K562 (cell line): Measurements from ENCODE around the gene DND1. TPM values are rescaled to one million over a fixed set of nuclear protein-coding genes. Genes with fewer than 3 reads are reported as not detected.

ENCODE experiments used
- ARID1B ChIP-seq: fragments of 450-650 bp; IDR thresholded peaks from 2 replicates; pipeline ENCODE4 v1.6.1; 2016; ENCODE audit warnings: antibody characterized with exemption, mild to moderate bottlenecking, inconsistent platforms
- ATF6 ChIP-seq: sonication (generic); formaldehyde crosslinking; IDR thresholded peaks from 2 replicates; pipeline ENCODE4 v1.4.0; 2020; ENCODE audit warnings: mild to moderate bottlenecking, missing genetic modification reagents
- CBX8 ChIP-seq: fragments of 200-600 bp; sonication (generic); IDR thresholded peaks from 2 replicates; pipeline ENCODE4 v1.6.1; 2012; ENCODE audit warnings: borderline replicate concordance, mixed run types, low read depth, mild to moderate bottlenecking, moderate library complexity, mixed read lengths, low read length, control low read depth, inconsistent platforms; ENCODE audit not compliant: poor library complexity, severe bottlenecking; ENCODE audit errors: extremely low read depth
- EHMT2 ChIP-seq: fragments of 450-650 bp; IDR thresholded peaks from 2 replicates; pipeline ENCODE4 v1.6.1; 2018; ENCODE audit warnings: antibody characterized with exemption
- GATAD2B ChIP-seq: fragments of 450-650 bp; IDR thresholded peaks from 2 replicates; pipeline ENCODE4 v1.6.1; 2017; ENCODE audit warnings: mild to moderate bottlenecking, borderline replicate concordance
- MIER1 ChIP-seq: fragments of 450-650 bp; IDR thresholded peaks from 2 replicates; pipeline ENCODE4 v1.6.1; 2016; ENCODE audit warnings: antibody characterized with exemption, mild to moderate bottlenecking, low read depth
- PHB2 ChIP-seq: fragments of 450-650 bp; IDR thresholded peaks from 2 replicates; pipeline ENCODE4 v1.6.1; 2017; ENCODE audit warnings: low read depth
- SAFB ChIP-seq: fragments of 200-400 bp; formaldehyde crosslinking; IDR thresholded peaks from 2 replicates; pipeline ENCODE4 v1.6.1; 2017; ENCODE audit warnings: low read depth, low read length, borderline replicate concordance
- TAF15 ChIP-seq: fragments of 200-400 bp; formaldehyde crosslinking; IDR thresholded peaks from 2 replicates; pipeline ENCODE4 v1.6.1; 2017; ENCODE audit warnings: mild to moderate bottlenecking, low read depth, low read length, moderate library complexity
- TAF7 ChIP-seq: fragments of 450-650 bp; IDR thresholded peaks from 2 replicates; pipeline ENCODE4 v1.6.1; 2016; ENCODE audit warnings: missing genetic modification characterization, missing compliant biosample characterization
- TCF3 ChIP-seq: sonication (generic); formaldehyde crosslinking; IDR thresholded peaks from 2 replicates; pipeline ENCODE4 v1.4.0; 2020; ENCODE audit warnings: mild to moderate bottlenecking, missing genetic modification reagents
- THAP12 ChIP-seq: fragments of 250-450 bp; sonication (Bioruptor Pico); IDR thresholded peaks from 2 replicates; pipeline ENCODE4 v1.9.0; 2021; ENCODE audit warnings: mild to moderate bottlenecking, inconsistent platforms
- TOE1 ChIP-seq, 2 experiments: fragments of 450-650 bp in 1 of 2; sonication (generic) in 1 of 2; formaldehyde crosslinking in 1 of 2; IDR thresholded peaks; 2 replicates each; pipeline versions ENCODE4 v1.7.1 to v1.8.0; 2016 to 2022; ENCODE audit warnings: borderline replicate concordance in 2 of 2, mild to moderate bottlenecking in 2 of 2, antibody characterized with exemption in 1 of 2, inconsistent platforms in 1 of 2, low read depth in 1 of 2, missing genetic modification reagents in 1 of 2, moderate library complexity in 1 of 2
- UBTF ChIP-seq, 2 experiments: IDR thresholded peaks; 2 replicates each; pipeline ENCODE4 v1.6.1; 2012; ENCODE audit warnings: improper control_type of control experiment in 2 of 2, low read depth in 2 of 2, low read length in 2 of 2, borderline replicate concordance in 1 of 2
- ZBTB7A ChIP-seq: IDR thresholded peaks from 2 replicates; pipeline ENCODE4 v1.6.1; 2011; ENCODE audit warnings: low read depth, mild to moderate bottlenecking, low read length, moderate library complexity, borderline replicate concordance; ENCODE audit not compliant: control insufficient read depth
- polyA plus RNA-seq, 8 experiments: library from polyadenylated mRNA; depleted of rRNA in 4 of 8; stranded (reverse) in 5 of 8; unstranded in 3 of 8; fragments of >200 nt; fragmentation: Nextera tagmentation in 2 of 8; fragmentation: Illumina TruSeq in 1 of 8; extraction: Ambion mirVana in 2 of 8; extraction: Trizol in 1 of 8; gene quantifications; 2 replicates each; pipeline versions ENCODE4 v1.2.1 to v1.2.3, GENCODE V29; 2011 to 2014; ENCODE audit warnings: inconsistent platforms in 1 of 8, missing spikeins in 1 of 8
- total RNA-seq, 7 experiments: library from RNA; depleted of rRNA in 6 of 7; stranded (reverse); fragments of >200 nt in 6 of 7; fragmentation: Illumina TruSeq in 2 of 7; extraction: Trizol in 2 of 7; gene quantifications; 2 replicates each; pipeline versions ENCODE4 v1.2.1 to v1.2.3, GENCODE V29; 2011 to 2021; ENCODE audit warnings: low replicate concordance in 1 of 7
- TF ChIP-seq, protein P1 (sequence below): sonication (generic); formaldehyde crosslinking; IDR thresholded peaks from 2 replicates; pipeline ENCODE4 v1.8.1; 2023; ENCODE audit warnings: mild to moderate bottlenecking, missing genetic modification reagents, moderate library complexity

Gene DND1
- total and polyA plus RNA-seq, 9 of the 15 experiments (the other 6 are each of a cell fraction or from before 2014, with no cell fraction given) = 0.37 to 2.0 (median 0.90) TPM; not detected in 3

DNA sequence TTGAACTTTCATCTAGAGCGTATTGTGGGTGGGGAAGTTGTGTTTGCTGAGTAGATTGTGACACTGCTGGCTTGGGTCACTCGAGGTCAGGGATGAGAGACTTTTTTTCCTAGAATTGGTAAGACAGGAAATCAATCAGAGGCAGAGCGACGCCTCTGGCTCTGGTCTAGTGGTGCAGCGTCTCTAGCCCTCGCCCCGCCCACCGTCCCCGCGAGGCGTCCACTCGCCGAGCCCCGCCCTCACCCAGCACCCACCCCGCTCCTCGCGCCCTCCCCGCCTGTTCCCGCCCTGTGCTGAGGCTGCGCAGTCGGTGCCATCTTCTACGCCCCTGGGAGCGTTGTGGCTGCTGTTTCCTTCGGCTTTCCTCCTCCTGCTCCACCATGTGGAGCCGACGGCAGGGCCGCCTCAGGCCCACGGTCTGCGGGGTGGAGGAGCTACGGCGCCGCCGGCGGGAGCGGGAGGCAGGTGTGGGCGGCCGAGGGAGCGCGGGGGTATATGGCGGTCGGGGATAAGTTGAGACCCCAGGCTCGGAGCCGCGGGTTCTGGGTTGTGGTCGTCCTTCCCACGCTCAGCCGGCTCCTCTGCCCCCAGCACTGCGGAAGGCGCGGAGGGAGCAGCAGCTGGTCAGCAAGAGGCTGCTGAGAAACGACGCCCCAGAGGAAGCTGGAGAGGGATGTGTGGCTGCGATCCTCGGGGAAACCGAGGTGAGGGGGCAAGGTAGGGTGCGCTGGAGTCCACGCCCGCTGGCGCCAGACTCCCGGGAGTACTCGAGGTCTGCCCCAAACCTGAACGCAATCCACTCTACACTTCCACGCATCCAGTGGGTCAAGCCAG lies 34.0 kb downstream of the DND1 start, which contains the start of gene TMCO6 (continued):
- TF ChIP-seq TOE1 (IDR thresholded peaks at IDR 0.05; ENCODE audit: borderline replicate concordance) (peak; percentile 30; the same call in 1 of the 2 replicates), TOE1 (CRISPR knock-in tag; IDR thresholded peaks at IDR 0.05; ENCODE audit: borderline replicate concordance, low read depth) (no peak), TAF7 (tag) (peak; percentile 25; the same call in 1 of the 2 replicates), ZBTB7A (0 out of 2 replicates have a peak, but pooled peaks have one; percentile 45), ATF6 (CRISPR knock-in tag) (peak; percentile 26; the same call in 1 of the 2 replicates), GATAD2B (no peak), PHB2 (no peak), CBX8 (no peak), SAFB (peak; percentile 39; the same call in 1 of the 2 replicates), THAP12 (no peak; the same call in 1 of the 2 replicates), TCF3 (CRISPR knock-in tag) (peak; percentile 50), MIER1 (no peak), ARID1B (peak; percentile 61), EHMT2 (no peak), TAF15 (no peak), UBTF (IDR thresholded peaks at IDR 0.05; ENCODE audit: borderline replicate concordance in 1 of 2, low read depth in 2 of 2, low read length in 2 of 2) (peak; percentile 53 to 54; a peak in 3 of 4 replicates)
- TF ChIP-seq, protein P1, sequence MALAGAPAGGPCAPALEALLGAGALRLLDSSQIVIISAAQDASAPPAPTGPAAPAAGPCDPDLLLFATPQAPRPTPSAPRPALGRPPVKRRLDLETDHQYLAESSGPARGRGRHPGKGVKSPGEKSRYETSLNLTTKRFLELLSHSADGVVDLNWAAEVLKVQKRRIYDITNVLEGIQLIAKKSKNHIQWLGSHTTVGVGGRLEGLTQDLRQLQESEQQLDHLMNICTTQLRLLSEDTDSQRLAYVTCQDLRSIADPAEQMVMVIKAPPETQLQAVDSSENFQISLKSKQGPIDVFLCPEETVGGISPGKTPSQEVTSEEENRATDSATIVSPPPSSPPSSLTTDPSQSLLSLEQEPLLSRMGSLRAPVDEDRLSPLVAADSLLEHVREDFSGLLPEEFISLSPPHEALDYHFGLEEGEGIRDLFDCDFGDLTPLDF (CRISPR knock-in tag) = peak; percentile 39; the same call in 1 of the 2 replicates
